HG03342 (cell line): ENCODE results near the gene ZNF804B.
A peak's percentile ranks its signal among the peaks of the same experiment; 100 is the strongest.

Experiments
- ATAC-seq: cut with Tn5 transposase; IDR thresholded peaks from one replicate; pipeline ENCODE4 v1.9.1; 2021; ENCODE audit warnings: mild to moderate bottlenecking, moderate library complexity; ENCODE audit not compliant: unreplicated experiment

Gene ZNF804B

GRCh38 chr7:88965371-88965770 lies 205.9 kb downstream of the ZNF804B start:
- no peak for ATAC-seq

- ATAC-seq: no peak
Measured at GRCh38 chr7:88967432-88967831, 207.9 kb downstream of the ZNF804B start.

GRCh38 chr7:88969167-88969566 lies 209.7 kb downstream of the ZNF804B start:
- ATAC-seq: no peak

GRCh38 chr7:88985295-88985694 lies 225.8 kb downstream of the ZNF804B start:
- ATAC-seq: no peak

- no peak for ATAC-seq
Measured at GRCh38 chr7:89001306-89001705, 241.8 kb downstream of the ZNF804B start.

GRCh38 chr7:89002981-89003956 lies 243.8 kb downstream of the ZNF804B start:
- peak; percentile 87 for ATAC-seq

- no peak for ATAC-seq
Measured at GRCh38 chr7:89012016-89012415, 252.5 kb downstream of the ZNF804B start.

GRCh38 chr7:89017695-89018094 lies 258.2 kb downstream of the ZNF804B start:
- ATAC-seq: no peak

GRCh38 chr7:89021741-89022140 lies 262.2 kb downstream of the ZNF804B start:
- ATAC-seq: no peak

- no peak for ATAC-seq
Measured at GRCh38 chr7:89023206-89023605, 263.7 kb downstream of the ZNF804B start.

- no peak for ATAC-seq
Measured at GRCh38 chr7:89023877-89024276, 264.4 kb downstream of the ZNF804B start.

- ATAC-seq: no peak
Measured at GRCh38 chr7:89027781-89028180, 268.3 kb downstream of the ZNF804B start.

- ATAC-seq: no peak
Measured at GRCh38 chr7:89028319-89028718, 268.8 kb downstream of the ZNF804B start.

- ATAC-seq: no peak
Measured at GRCh38 chr7:89029864-89030263, 270.4 kb downstream of the ZNF804B start.

- no peak for ATAC-seq
Measured at GRCh38 chr7:89041240-89041639, 281.7 kb downstream of the ZNF804B start.

- ATAC-seq: no peak
Measured at GRCh38 chr7:89042940-89043339, 283.4 kb downstream of the ZNF804B start.

- ATAC-seq: no peak
Measured at GRCh38 chr7:89049043-89049442, 289.5 kb downstream of the ZNF804B start.

- no peak for ATAC-seq
Measured at GRCh38 chr7:89053130-89053529, 293.6 kb downstream of the ZNF804B start.

- no peak for ATAC-seq
Measured at GRCh38 chr7:89054361-89054760, 294.9 kb downstream of the ZNF804B start.

GRCh38 chr7:89060234-89060633 lies 300.7 kb downstream of the ZNF804B start:
- no peak for ATAC-seq

- no peak for ATAC-seq
Measured at GRCh38 chr7:89064831-89065230, 305.3 kb downstream of the ZNF804B start.

GRCh38 chr7:89067048-89067447 lies 307.5 kb downstream of the ZNF804B start:
- no peak for ATAC-seq

GRCh38 chr7:89072081-89072480 lies 312.6 kb downstream of the ZNF804B start:
- no peak for ATAC-seq
